GM19035 (cell line): ENCODE measurements around the gene KLHL40.

Source experiments
- ATAC-seq: cut with Tn5 transposase; IDR thresholded peaks from one replicate; pipeline ENCODE4 v1.9.1; 2021; ENCODE audit not compliant: unreplicated experiment

KLHL40 gene

DNA sequence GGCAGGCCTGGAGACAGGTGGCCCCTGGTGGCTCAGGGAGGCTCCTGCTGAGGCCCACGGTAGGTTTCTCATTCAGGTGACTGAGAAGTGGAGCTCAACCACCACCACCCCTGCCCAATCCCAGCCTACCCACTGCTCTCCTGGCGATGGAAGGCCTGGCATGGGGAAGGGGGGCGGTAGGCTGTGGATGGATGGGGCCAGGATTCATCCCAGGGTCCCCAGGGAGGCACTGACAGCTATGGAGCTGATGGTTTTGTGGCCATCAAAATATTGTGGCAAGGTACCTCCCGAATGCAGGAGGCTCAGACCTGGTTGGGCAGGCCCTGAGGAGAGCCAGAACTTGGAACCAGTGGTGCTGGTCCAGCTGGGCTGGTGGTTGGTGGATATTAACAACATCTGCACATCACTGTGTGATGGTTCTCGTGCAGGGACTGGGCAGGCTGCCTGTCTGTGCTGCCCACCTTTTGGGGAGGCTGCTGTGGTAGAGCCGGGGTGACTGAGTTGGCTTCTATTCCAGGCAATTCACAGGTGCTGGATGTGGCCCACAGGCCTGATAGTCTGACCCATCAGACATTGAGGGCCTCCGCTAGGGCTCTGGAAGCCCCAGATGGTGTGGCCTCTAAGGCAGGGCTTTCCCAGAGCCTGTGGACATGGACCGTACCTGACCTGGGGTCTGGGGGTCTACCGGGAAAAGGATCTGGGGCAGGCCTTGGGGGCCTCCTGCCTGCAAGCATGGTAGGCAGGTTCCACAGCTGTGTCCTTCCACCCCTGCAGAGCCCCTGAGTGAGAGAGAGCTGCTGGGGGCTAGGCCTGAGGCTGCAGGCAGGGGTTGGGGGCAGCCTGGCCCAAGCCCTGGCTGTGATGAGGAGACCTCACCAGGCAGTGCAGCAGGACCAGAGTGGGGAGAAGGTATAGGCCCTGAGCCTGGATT is 28.4 kb upstream of the KLHL40 start:
- no peak for ATAC-seq

DNA sequence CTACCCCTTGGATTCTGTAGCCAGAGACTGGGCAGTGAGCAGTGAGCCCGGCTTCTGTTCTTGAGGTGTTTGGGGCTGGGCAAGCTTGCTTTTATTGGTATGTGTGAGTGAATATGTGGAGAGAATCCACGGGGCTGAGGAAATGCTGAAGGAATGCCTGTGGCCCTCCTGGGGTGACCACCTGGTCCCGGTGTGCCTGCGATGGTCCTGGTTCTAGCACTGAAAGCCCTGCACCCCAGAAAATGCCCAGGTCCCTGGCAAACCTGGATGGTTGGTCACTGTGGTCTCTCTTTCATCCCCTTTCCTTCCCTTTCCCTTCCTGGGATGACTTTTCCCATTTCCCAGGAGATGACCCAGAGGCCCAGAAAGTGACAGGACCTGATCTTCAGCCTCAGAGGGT is 27.7 kb upstream of the KLHL40 start:
- no peak for ATAC-seq

- ATAC-seq: no peak
Measured at GRCh38 chr3:42658091-42658770, 27.1 kb upstream of the KLHL40 start.

DNA sequence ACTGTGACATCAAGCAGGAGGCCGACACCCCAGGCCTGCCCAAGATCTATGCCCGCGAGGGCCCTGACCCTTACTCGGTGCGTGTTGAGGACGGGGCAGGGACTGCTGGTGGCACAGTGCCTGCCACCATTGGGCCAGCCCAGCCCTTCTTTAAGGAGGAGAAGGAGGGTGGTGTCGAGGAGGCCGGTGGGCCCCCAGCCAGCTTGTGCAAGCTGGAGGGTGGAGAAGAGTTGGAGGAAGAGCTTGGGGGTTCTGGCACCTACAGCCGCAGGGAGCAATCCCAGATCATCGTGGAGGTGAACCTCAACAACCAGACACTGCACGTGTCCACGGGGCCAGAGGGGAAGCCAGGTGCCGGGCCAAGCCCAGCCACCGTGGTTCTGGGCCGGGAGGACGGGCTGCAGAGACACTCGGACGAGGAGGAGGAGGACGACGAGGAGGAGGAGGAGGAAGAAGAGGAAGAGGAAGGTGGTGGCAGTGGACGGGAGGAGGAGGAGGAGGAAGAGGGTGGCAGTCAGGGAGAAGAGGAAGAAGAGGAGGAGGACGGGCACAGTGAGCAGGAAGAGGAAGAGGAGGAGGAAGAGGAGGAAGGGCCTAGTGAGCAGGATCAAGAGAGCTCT is 26.5 kb upstream of the KLHL40 start:
- no peak for ATAC-seq

- no peak for ATAC-seq
Measured at GRCh38 chr3:42659451-42660130, 25.7 kb upstream of the KLHL40 start.

DNA sequence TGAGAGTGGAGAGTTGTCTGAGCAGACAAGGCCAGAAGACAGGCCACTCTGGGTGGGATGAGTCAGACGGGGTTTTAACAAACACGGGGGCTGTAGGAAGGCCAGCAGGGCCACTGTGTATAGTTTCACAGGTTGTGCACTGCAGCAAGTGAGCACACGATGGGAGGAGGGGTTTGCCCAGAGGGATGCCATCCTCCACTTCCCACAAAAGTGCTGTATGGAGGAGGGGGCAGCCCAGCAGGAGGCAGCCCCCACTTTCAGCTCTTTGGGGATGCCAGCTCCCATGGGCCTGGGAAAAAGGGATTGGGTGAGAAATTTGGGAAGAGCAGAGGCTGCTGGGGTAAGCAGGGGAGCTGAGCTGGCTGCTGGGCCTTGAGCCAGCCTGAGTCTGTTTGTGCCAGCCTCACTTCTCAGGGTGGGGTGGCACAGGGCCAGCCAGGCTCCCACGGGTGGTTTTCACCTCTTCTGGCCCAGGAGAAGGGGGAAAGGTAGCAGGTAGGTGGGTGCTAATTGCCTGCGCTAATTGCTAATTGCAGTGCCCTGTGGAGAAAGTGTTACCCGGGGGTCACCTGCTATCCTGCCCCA is 25.1 kb upstream of the KLHL40 start:
- ATAC-seq: no peak

DNA sequence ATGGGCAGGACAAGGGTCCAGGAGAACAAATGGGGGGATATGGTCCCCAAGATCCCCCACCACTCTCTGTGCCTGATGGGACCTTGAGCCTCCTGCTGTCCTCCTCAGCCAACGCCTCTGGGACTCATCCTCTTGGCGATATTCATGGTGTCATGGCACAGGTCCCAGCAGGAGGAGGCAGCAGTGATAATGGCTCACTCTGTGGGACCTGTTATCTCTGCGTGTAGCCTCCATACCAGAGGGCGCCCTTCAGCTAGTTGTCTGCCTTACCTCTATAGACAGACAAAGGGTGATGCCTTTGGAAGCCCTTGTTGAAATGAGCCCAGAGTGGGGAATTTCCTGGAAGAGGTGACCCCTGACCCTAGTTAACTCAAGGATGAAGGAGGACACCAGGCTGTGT is 24.4 kb upstream of the KLHL40 start:
- ATAC-seq: no peak

DNA sequence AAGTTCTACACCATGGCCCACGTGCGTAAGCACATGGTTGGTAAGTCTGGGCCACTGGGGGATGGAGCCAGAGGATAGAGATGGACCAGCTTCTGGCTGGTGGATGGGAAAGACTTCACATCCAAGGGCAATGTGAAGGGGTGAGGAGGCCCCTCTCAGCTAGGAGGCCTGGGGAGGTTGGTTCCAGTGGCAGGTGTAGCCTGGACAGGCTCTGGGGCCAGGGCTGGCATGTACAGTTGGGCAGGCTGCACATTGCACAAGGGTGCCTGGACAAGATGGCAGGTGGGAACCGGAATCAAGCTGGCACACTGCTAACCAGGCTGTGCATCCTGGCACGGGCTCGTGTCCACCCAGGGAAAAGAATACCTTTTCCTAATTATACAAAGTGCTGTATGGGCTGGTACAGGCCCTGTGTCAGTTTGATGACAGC is 23.7 kb upstream of the KLHL40 start:
- no peak for ATAC-seq

DNA sequence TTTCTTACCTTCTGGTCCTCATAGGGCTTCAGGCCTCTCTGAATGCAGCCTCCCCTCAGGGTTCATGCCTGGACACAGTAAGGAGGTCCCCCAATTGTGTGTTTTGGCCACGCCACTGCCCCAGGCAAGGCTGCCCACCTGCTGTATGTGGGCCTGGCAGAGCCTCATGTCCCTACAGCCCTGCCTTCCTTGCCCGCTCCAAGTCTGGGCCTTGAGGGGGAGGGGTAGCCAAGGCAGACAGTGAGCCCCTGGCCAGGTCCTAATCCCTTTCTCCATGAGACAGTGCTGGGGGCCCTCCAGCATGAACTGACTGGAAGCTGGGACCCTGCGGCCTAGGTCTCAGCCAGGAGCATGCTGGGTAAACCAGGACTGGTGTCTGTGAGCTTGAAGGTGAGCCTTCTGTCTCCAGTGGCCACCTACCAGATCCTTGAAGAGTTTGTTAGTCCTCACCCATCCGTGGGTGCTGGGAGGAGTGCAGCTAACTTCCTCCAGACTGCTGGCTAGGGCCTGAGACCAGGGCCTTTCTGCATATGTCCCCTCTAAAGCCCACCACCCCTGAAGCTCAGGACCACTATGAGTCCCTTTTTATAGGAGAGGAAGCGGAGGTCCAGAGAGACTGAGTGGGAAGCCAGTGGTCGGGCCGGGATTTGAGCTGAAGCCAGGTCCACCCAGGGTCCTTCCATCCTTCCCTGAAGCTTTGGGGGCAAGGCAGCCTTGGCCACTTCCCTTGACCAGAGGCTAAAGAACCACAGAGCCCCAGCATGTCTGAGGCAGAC is 23.1 kb upstream of the KLHL40 start:
- no peak for ATAC-seq

GRCh38 chr3:42662813-42663535 is 22.4 kb upstream of the KLHL40 start:
- no peak for ATAC-seq

DNA sequence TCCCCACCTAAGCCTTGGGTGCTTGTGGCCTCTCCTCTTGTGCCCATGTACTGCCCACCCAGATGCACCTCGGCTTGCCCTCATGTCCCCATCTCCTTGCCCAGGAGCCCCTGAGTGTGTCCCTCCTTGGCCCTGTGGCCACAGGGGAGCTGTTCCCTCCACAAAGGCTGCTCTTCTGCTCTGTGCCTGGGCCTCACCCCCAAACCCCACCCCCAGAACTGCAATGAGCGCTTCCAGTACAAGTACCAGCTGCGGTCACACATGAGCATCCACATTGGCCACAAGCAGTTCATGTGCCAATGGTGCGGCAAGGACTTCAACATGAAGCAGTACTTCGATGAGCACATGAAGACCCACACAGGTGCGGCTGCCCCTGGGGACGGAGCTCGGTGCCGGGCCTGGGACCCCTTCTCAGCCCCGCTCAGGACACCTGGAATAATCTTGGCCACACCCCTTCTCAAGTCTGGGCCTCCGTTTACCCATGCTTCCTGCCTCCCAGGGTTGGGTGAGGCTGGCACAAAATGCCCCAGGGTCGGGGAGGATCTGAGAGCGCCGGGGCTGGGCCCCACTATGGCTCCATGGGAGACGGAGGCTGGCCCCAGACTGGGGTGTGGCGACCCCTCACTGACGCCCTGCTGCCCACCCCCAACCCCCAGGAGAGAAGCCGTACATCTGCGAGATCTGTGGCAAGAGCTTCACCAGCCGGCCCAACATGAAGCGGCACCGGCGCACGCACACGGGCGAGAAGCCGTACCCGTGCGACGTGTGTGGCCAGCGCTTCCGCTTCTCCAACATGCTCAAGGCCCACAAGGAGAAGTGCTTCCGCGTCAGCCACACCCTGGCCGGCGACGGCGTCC is 21.5 kb upstream of the KLHL40 start:
- no peak for ATAC-seq

DNA sequence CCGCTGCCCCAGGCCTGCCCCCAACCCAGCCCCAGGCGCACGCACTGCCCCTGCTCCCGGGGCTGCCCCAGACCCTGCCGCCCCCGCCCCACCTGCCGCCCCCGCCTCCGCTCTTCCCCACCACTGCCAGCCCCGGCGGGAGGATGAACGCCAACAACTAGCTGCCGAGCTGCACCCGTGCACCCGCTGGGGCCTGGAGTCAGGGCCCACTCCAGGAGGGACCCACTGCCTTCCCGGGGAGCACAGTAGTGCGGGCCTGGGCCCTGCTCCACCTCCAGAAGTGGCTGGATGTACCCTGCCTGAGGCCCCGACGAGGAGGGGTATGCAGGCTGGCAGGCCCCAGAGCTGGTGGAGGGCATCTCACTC is 20.9 kb upstream of the KLHL40 start:
- ATAC-seq: no peak

DNA sequence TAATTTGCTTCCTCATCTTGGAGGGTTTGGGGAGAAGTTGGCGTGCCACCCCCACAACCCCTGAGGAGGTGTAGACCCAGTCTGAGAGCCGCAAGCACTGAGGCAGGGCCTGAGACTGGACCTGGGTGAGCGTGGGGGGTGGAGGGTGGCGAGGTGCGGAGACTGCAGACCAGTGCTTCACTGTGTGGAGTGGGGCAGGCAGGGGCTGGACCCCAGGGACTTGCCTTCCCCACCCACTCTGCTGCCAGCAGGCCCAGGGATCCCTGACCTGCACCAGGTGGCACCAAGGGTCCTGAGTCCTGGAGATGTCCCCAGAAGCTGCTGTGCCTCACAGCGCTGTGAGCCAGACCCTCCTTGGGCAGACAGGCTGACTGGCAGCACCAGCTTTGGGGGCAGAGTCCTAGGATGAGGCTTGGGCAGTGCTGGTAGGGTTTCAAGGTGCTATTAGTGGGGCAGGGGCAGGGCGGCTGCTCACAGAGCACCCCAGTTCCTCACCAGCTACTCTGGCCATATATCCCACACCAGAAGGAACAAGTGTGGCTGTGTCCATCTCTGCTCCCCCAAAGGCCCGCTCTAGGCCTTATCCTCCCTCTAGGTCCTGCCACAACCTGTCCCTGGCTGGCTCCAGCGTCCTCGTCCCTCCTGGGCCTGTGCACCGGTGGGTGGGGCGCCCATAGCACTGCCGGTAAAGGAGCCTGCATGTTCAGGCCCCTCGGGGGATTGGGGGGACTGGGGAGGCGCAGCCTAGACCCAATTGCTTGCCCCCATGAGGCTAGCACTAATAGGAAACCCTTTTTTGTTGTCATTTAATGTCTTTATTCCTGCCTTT is 20.1 kb upstream of the KLHL40 start:
- no peak for ATAC-seq

- no peak for ATAC-seq
Measured at GRCh38 chr3:42666022-42666421, 19.3 kb upstream of the KLHL40 start.

DNA sequence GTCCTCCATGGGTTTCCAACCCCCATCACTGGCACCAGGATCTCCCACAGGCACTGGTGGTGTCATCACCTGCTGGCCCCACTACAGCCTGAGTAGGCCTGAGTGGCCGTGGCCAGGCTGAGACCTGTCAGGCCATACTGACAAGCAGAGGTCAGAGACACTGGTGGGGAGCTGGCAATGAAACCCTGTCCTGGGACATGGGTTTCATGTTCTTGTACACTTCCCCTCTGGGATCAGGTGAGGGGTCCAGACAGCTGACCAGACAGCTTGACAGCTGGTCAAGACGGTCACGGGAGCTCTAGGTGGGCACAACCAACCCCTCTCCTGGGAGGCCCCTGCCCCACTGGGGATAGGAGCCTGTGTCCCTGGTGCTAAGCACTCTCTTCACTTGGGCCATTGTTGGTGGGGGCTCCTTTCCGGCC is 18.7 kb upstream of the KLHL40 start:
- ATAC-seq: no peak

DNA sequence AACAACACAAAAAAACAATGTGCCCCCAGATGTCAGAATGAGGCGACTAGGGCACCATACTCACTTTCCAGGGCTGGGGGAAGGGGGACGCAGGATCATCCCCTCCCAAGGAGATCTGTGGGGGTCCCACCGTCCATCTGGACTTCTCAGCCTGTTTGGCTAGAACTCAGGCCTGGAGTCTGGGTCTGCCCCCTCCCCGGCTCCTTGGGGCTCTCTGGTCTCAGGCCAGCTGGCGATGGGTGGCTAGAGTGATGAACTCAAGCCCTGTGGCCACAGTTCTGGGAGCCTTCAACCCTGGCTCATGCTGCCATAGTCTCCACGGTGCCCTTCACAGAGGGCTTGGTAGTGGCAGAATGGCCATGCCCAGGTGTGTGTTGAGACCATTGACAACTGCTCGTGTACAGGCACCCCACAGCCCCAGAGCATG is 18.2 kb upstream of the KLHL40 start:
- no peak for ATAC-seq

DNA sequence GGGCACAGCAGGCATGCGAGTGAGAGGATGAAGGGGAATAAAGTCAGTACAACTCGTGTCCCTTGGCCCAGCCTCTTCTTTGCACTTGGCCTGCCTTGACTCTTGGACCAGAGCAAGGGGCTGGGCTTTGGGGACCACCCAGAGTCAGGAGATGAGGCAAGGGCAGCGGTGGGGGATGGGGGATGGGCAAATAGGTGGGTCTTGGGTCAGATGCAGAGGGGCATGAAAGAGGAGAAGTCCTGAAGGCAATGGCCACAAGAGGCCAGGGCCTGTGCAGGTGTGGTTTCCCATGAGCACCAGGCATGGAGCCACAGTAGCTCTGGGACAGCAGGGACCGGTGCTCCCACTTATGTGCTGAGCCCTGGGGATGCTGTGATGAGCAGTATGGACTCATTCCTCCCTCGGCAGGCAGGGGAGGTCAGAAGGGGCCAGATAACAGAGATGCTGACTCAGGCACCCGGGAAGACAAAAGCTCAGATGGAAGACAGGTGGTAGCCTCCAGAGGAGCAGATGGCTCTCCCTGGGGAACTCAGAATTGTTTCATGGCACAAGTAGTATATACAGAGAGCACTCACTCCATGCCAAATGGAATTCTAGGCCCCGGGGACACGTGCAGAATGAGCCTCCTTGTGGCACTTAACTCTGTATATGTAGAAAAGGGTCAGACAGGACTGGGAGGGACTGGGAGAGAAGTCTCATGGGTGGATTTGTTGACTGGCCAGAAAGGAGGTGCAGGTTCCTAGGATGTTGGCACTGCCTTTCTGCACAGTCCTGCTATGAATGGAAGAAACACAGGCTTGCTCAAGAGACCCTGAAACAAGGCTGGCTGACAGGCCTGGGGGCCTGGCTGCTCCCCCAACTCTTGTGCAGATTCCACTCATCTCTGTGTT is 17.6 kb upstream of the KLHL40 start:
- no peak for ATAC-seq
